NCI-H1092 treated with DMSO at 0.1 percent for 48 hours (cell line): Measurements from ENCODE around the gene ANKRD11.
"Not testable (repeated sequence)": the region's sequence is repeated elsewhere in the genome, so short reads cannot be mapped to it uniquely, and the experiment has no call there.

ENCODE experiments used
- DNase-seq: peaks from one replicate; lab custom pipeline; 2025; lab: John Stamatoyannopoulos, UW

Gene ANKRD11

GRCh38 chr16:89363621-89364393 lies 126.6 kb downstream of the ANKRD11 start:
- no peak for DNase-seq

- DNase-seq: not testable (repeated sequence)
Observed at GRCh38 chr16:89362540-89363223, 127.7 kb downstream of the ANKRD11 start.

GRCh38 chr16:89361751-89362539 lies 128.4 kb downstream of the ANKRD11 start:
- no peak for DNase-seq

DNA sequence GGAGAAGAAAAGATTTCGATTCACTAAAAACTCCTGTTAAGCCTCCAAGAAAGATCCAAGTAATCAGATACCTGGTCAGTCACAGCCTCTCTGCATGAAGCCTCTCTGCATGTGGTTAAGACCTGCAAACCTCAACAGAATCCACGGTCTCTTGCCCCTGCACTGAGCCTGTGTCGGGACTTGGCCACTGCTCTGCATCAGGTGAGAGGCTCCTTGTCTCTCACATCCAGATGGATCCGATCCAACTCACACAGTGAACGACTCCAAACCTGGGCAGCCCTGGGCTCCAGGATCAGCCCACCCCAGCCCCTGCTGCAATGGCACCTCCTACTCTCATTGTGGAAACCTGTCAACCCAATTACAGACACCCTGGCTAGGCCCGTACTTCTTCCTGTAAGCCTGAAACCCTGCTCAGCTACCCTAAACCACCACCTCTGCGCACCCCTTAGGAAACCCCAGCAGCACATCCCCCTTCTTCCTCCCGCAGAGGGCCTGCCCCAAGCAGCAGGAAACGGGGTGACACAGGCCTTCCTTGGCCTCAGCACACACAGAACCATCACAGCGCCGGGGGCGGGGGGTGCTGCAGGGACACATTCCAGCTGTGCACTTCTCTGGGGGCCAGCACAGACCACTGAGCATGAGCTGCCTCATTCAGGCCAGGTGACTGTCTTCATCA lies 129.5 kb downstream of the ANKRD11 start:
- no peak for DNase-seq

DNA sequence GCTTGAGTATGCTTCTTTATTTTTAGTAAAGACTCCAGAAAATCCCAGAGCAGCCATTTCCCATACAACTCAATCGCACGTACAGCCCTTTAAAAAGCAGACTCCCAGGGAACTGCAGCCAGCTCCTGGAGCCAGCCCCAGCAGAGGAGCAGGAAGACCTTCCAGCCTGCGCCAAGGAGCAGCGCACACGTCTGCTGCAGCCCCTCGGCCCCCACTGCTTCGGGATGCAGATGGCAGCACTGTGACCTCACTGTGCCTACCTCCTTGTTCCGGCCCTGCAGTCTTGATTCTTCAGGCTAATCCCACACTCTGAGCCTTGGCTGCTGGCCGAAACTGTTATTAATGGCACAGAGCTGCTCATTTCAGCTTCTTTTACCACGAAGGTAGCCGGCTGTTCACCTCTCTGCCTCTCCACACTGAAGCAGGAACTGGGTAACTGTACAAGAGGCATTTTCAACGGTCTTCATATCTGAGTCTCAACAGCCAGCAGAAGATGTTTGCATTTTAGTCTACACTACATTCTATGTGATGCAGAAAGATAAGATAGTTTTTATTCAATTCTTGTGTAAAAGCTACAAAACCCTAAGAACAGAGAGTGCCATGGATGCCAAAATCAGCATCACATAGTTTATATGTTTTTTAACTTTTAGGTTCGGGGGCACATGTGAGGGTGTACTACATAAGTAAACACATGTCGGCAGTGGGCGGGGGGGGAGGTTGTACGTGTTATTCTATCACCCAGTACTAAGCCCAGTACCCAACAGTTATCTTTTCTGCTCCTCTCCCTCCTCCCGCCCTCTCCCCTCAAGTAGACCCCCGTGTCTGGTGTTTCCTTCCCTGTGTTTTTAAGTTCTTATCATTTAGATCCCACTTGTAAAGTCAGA lies 130.9 kb downstream of the ANKRD11 start:
- no peak for DNase-seq

GRCh38 chr16:89358030-89359005 lies 132.0 kb downstream of the ANKRD11 start:
- no peak for DNase-seq

DNA sequence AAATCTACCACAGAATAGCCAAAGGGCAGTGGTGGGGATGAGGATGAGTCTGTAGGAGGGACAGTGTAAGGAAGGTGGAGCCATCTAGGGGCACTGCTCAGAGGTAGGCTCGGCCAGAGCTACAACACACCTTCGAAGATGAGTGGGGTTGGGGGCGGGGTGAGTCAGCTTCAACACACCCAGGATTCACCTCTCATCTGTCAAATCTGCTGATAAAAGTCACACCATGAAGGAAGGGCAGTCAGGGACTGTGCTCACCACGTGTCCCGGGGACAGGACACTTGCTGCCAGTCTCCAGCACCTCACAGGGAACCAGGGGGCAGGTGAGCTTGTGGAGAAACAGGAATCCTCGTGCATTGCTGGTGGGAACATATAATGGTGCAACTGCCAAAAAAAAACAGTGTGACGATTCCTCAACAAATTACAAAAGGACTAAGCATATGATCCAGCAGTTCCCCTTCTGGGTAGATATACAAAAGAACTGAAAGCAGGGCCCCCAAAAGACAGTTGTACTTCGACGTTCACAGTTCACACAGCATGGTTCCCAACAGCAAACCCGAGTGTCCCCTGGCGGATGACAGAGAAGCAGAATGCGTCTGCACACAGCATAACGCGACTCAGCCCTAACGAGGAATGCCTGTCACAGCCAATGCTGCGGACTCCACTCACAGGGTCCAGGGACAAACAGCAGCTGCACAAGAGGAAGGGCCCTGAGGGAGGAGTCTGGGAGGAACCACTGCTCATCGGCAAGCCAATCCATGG lies 133.1 kb downstream of the ANKRD11 start:
- DNase-seq: no peak

DNA sequence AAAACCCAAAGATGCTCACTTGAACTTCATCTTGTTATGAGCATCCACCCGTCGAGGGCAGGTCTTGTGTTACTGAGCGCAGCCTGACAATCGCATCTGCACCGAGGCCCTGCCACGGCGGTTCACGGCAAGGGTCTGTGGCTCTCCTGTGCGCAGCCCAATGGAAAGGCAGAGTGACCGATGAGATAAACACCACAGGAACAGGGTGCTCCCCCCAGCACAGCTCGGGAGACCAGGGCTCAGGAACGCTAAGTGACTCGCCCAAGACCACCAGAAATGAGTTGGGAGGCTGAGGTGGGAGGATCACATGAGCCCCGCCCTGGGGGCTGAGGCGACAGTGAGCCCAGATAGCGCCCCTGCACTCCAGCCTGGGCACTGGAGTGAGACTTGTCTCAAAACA lies 134.7 kb downstream of the ANKRD11 start:
- DNase-seq: no peak

DNA sequence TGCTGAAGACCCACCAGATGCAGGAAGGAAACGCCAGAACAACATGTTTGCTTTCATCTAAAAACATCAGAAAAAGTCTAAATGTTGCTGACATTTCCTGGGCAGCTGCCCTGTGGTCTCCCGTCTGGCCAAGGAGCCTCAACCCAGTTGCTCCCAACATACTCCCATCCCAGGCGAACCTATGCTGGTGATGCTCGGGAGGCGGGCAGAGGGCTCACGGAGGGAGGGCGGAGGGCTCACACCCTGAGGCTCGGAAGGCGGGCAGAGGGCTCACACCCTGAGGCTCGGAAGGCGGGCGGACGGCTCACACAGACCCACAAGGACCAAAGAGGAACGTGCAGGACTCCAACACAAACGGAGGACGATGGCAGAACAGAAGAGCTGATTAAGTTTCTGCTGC lies 135.4 kb downstream of the ANKRD11 start:
- no peak for DNase-seq

DNA sequence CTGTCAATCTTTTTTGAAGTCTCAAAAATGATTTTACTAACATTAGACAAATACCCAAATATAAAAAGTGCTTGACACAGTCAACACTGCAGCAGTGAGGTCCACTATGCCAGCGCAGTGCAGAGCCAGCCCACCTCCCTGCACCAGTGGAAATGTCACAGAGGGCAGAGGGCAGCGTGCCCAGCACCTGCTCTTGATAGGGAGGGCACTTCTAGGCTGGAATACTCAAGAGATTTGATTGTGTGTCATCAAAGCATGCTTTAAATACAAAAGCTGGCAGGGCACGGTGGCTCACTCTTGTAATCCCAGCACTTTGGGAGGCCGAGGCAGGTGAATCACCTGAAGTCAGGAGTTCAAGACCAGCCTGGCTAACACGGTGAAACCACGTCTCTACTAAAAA lies 136.0 kb downstream of the ANKRD11 start:
- peak; percentile 11 for DNase-seq

GRCh38 chr16:89352091-89352681 lies 138.2 kb downstream of the ANKRD11 start:
- no peak for DNase-seq

DNA sequence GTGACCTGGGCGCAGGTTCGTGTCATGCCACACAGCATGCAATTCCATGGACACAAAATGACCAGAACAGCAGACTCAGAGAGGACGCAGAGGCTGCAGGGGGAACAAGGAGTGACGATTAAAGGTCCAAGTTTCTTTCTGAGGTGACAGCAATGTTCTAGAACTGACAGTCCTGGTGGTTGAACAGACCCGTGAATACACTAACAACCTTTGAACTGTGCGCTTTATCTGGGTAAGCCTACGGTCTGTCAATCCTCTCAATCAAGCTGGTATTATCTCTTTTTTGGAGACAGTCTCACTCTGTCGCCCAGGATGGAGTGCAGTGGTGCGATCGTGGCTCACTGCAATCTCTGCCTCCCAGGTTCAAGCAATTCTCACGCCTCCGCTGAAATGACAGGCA lies 138.7 kb downstream of the ANKRD11 start:
- no peak for DNase-seq

GRCh38 chr16:89350701-89351380 lies 139.5 kb downstream of the ANKRD11 start:
- DNase-seq: no peak

- no peak for DNase-seq
Observed at GRCh38 chr16:89349947-89350633, 140.3 kb downstream of the ANKRD11 start.

DNA sequence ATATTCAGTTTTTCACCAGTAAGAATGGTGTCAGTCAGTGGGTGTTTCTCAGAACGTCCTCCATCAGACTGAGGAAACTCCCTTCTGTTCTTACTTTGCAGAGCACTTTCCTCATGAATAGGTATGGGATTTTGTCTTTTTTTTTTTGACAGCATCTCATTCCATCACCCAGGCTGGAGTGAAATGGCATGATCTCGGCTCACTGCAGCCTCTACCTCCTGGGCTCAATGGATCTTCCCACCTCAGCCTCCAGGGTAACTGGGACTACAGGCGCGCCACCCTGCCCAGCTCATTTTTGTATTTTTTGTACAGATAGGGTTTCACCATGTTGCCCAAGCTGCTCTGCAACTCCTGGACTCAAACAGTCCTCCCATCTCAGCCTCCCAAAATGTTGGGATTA lies 142.6 kb downstream of the ANKRD11 start:
- no peak for DNase-seq

DNA sequence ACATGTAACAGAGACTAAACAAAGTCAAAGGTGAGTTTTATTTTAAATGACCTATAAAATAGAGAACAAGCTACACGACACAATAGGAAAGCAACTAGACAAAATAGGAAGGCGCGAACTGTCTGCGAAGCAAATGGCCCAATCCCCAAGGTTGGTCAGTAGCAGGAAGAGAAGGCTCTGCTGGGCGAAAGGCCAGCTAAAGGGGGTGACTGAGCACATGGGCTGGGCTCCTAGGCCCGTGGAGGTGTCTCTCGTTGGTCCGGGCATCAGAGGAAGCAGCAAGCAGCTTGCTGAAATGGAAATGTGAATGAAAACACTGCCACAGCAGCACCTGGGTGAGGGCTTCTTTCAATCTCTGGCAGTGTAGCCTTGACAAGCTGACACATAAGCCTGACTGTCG lies 143.5 kb downstream of the ANKRD11 start:
- DNase-seq: no peak

DNA sequence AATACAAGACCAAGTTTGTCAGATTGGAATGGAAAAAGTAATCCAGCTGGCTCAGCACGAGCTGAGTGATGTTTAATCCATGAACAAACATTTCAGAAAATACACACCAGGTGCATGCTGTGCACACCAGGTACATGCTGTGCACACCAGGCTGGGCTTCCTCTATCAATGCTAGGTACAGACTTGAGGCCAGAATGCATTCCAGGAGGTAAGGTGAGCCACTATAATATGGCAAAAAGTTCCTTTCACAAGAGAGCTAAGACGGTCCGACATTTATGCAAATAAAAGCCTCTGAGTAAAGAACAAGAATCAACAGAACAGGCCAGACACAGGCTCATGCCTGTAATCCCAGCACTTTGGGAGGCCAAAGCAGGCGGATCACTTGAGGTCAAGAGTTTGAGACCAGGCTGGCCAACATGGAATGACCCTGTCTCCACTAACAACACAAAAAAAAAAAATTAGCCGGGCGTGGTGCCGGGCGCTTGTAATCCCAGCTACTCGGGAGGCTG lies 144.7 kb downstream of the ANKRD11 start:
- peak; percentile 25 for DNase-seq
